ENCODE data around the gene GRK4. TPM values are rescaled to one million over a fixed set of nuclear protein-coding genes. Genes with fewer than 3 reads are reported as not detected.

The GRK4 gene
- total RNA-seq, 1 experiment from 2014 or later: 4.5 TPM

DNA sequence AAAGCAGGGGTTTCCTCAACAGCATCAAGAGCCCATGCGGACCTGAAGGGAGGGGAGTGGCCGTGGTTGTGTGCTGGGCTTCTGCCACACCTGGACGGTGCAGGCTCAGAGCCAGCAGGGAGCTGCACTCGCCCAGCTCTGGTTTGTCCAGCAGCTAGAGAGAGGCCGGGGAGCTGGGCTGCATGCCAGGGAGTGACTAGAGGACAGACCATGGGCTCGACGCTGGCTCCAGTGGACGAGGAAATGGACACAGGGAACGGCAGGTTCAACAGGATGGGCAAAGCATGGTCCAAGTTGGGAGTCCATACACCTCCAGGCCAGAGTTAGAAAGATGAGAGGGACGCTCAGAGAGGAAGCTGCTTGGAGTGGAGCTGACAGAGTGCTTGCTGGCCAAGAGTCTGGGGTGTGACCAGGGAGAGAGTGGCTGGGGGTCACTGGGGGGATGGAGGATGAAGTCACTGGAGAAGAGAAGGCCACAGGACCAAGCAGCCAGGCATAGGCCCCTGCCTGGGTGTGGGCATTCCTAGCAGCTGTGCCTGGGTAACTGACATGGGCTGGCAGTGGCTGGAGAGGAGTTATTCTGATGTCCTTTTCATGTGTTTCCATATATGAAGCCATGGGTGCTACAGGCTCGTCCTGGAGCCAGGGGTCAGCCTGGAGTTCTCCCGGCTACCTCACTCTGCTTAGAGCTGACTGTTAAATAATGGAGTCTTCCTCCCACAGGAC is 68.1 kb downstream of the GRK4 start:
- Mint-ChIP-seq H3K9me3 (ENCODE audit: unreplicated experiment) (no peaks in the 10 kb centered on the region), H3K27me3 (ENCODE audit: insufficient read depth, unreplicated experiment) (no peaks in the 10 kb centered on the region), H3K36me3 (ENCODE audit: insufficient read depth, unreplicated experiment) (no peaks in the 10 kb centered on the region), H3K4me1 (ENCODE audit: insufficient read depth, unreplicated experiment) (peaks cover 13% of the 10 kb centered on the region), H3K4me3 (ENCODE audit: unreplicated experiment) (no peak overlapping the region), H3K27ac (ENCODE audit: low read depth, unreplicated experiment) (no peak overlapping the region)
- CTCF ChIA-PET: interaction anchor here (0.9 to 4.7 kb wide), 3 partner anchors 13 to 64 kb away, joined by 3 to 46 read pairs (median 4); no protein-coding TSS in a partner anchor
- POLR2A ChIA-PET: interaction anchor here (0.6 to 3.1 kb wide), 3 partner anchors 15 to 616 kb away, joined by 3 to 15 read pairs (median 3); partner anchors contain the start of genes GRK4 and NOP14
- intact Hi-C loops (cut with micrococcal nuclease): no loop called here
- TF ChIP-seq, protein P1, sequence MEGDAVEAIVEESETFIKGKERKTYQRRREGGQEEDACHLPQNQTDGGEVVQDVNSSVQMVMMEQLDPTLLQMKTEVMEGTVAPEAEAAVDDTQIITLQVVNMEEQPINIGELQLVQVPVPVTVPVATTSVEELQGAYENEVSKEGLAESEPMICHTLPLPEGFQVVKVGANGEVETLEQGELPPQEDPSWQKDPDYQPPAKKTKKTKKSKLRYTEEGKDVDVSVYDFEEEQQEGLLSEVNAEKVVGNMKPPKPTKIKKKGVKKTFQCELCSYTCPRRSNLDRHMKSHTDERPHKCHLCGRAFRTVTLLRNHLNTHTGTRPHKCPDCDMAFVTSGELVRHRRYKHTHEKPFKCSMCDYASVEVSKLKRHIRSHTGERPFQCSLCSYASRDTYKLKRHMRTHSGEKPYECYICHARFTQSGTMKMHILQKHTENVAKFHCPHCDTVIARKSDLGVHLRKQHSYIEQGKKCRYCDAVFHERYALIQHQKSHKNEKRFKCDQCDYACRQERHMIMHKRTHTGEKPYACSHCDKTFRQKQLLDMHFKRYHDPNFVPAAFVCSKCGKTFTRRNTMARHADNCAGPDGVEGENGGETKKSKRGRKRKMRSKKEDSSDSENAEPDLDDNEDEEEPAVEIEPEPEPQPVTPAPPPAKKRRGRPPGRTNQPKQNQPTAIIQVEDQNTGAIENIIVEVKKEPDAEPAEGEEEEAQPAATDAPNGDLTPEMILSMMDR (IDR thresholded peaks at IDR 0.05; ENCODE audit: unreplicated experiment): no peak
- DNase-seq (ENCODE audit: unreplicated experiment): peak; percentile 66
- BruUV-seq (replicated peaks): no TSS peak

DNA sequence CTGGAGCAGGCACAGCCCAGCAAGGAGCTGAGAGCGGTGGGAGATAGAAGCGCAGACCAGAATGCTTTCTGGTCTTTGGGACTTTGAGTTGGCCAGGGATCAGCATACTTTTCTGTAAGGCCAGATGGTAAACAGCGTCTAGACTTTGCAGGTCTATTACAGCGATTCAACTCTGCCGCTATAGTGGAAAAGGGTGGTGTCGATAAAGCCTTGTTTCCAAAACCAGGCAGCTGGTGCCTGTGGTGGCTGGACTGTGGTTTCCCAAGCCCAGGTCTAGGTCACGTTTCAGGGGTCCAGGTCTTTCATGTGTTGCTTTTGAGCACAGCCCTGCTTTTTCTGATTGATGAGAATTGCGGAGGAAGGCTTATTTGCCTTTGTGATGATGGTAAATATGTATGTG is 70.9 kb downstream of the GRK4 start:
- Mint-ChIP-seq H3K27me3 (ENCODE audit: insufficient read depth, unreplicated experiment) (no peaks in the 10 kb centered on the region), H3K27ac (ENCODE audit: low read depth, unreplicated experiment) (no peak overlapping the region), H3K4me3 (ENCODE audit: unreplicated experiment) (no peak overlapping the region), H3K9me3 (ENCODE audit: unreplicated experiment) (no peaks in the 10 kb centered on the region), H3K4me1 (ENCODE audit: insufficient read depth, unreplicated experiment) (peaks cover 22% of the 10 kb centered on the region), H3K36me3 (ENCODE audit: insufficient read depth, unreplicated experiment) (no peaks in the 10 kb centered on the region)
- CTCF ChIA-PET: interaction anchor here (0.9 to 5.8 kb wide), 5 partner anchors 9 to 69 kb away, joined by 3 to 46 read pairs (median 6); no protein-coding TSS in a partner anchor
- POLR2A ChIA-PET: interaction anchor here (0.9 to 3.1 kb wide), 2 partner anchors 15 to 71 kb away, joined by 3 to 15 read pairs; partner anchors contain the start of genes GRK4 and NOP14
- no peak for DNase-seq (ENCODE audit: unreplicated experiment)
- no TSS peak for BruUV-seq (replicated peaks)
- TF ChIP-seq, protein P1 (IDR thresholded peaks at IDR 0.05; ENCODE audit: unreplicated experiment): no peak
- intact Hi-C loops (cut with micrococcal nuclease): no loop called here

DNA sequence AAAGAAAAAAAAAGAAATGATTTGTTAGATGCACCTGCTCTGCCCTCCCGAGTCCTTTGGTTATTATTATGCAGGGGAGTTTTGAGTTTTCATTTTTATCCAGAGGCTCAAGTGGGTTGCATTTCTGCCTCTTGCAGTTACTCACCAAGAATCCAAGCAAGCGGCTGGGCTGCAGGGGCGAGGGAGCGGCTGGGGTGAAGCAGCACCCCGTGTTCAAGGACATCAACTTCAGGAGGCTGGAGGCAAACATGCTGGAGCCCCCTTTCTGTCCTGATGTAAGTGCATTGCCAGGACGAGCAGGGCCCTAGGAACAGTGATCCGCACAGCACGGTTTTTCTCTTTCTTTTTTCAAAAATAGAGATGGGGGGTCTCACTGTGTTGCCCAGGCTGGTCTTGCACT is 71.9 kb downstream of the GRK4 start:
- intact Hi-C loops (cut with micrococcal nuclease): no loop called here

DNA sequence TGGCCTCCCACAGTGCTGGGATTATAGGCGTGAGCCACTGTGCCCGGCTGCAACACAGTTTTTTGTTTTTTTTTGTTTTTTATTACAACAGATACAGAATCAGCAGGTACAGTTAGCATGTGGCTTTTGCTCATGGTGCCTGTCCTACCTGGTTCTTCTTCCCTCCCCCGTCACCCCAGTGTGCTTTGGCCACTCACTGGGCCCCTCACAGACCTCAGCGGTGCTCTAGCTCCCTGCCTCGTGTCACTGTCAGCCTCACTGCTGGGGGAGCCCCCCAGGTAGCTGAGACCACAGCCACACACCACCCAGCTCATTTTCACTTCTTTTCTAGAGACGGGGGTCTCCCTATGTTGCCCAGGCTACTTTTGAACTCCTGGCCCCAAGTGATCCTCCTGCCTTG is 72.3 kb downstream of the GRK4 start:
- no peak for DNase-seq (ENCODE audit: unreplicated experiment)
- H3K27ac Mint-ChIP-seq (ENCODE audit: low read depth, unreplicated experiment): no peak overlapping the region
- ChIA-PET CTCF (interaction anchor here (0.6 to 5.8 kb wide), 6 partner anchors 13 to 74 kb away, joined by 3 to 80 read pairs (median 4); no protein-coding TSS in a partner anchor), POLR2A (no interaction called here)
- intact Hi-C loops (cut with micrococcal nuclease): no loop called here
- H3K4me1 Mint-ChIP-seq (ENCODE audit: insufficient read depth, unreplicated experiment): peaks cover 20% of the 10 kb centered on the region
- H3K27me3 Mint-ChIP-seq (ENCODE audit: insufficient read depth, unreplicated experiment): no peaks in the 10 kb centered on the region
- BruUV-seq (replicated peaks): no TSS peak
- H3K9me3 Mint-ChIP-seq (ENCODE audit: unreplicated experiment): no peaks in the 10 kb centered on the region
- no peaks in the 10 kb centered on the region for H3K36me3 Mint-ChIP-seq (ENCODE audit: insufficient read depth, unreplicated experiment)
- no peak overlapping the region for H3K4me3 Mint-ChIP-seq (ENCODE audit: unreplicated experiment)
- TF ChIP-seq, protein P1 (IDR thresholded peaks at IDR 0.05; ENCODE audit: unreplicated experiment): no peak

More for the DNA sequence above, 71.9 kb downstream of the GRK4 start:
- no TSS peak for BruUV-seq (replicated peaks)
- Mint-ChIP-seq H3K36me3 (ENCODE audit: insufficient read depth, unreplicated experiment) (no peaks in the 10 kb centered on the region), H3K4me3 (ENCODE audit: unreplicated experiment) (no peak overlapping the region), H3K27ac (ENCODE audit: low read depth, unreplicated experiment) (no peak overlapping the region), H3K9me3 (ENCODE audit: unreplicated experiment) (no peaks in the 10 kb centered on the region), H3K4me1 (ENCODE audit: insufficient read depth, unreplicated experiment) (peaks cover 22% of the 10 kb centered on the region), H3K27me3 (ENCODE audit: insufficient read depth, unreplicated experiment) (no peaks in the 10 kb centered on the region)
- DNase-seq (ENCODE audit: unreplicated experiment): no peak
- TF ChIP-seq, protein P1 (IDR thresholded peaks at IDR 0.05; ENCODE audit: unreplicated experiment): no peak
- ChIA-PET CTCF (interaction anchor here (0.6 to 5.8 kb wide), 7 partner anchors 10 to 252 kb away, joined by 3 to 80 read pairs (median 4); no protein-coding TSS in a partner anchor), POLR2A (no interaction called here)

All from MCF 10A (cell line).